ENCODE data around the gene SNX30. TPM values are rescaled to one million over a fixed set of nuclear protein-coding genes. Genes with fewer than 3 reads are reported as not detected.

The SNX30 gene
- total RNA-seq, 8 experiments from 2014 or later, result 9.8 to 22.5 (median 19.9) TPM

- no peak overlapping the region for H3K4me3 ChIP-seq
- ATAC-seq (replicated peaks in 6 of 8), result no peak
- no peaks in the 10 kb centered on the region for H3K4me1 ChIP-seq (replicated peaks in 1 of 2)
- WGBS, 10 experiments, result 69 to 94% (median 82%) methylated on average over 2 to 4 of the region's 4 CpGs; no CpG with 5 or more reads in 1 of the 10 experiments
- H3K27ac ChIP-seq, result no peak overlapping the region
- in situ Hi-C loops (cut with MboI; ENCODE audit: low pct_unique_long_range_greater_than_20kb in 2 of 9, low sequenced_read_pairs in 9 of 9, unreplicated experiment in 9 of 9), result no loop called here
These were observed 24.1 kb upstream of the SNX30 start for GRCh38 chr9:112726428-112726827.

- WGBS, 10 experiments, result 83 to 100% (median 88%) methylated on average over 1 to 2 of the region's 2 CpGs; no CpG with 5 or more reads in 3 of the 10 experiments
- in situ Hi-C loops (cut with MboI; ENCODE audit: low pct_unique_long_range_greater_than_20kb in 2 of 9, low sequenced_read_pairs in 9 of 9, unreplicated experiment in 9 of 9), result no loop called here
- no peak overlapping the region for H3K27ac ChIP-seq
- no peak for ATAC-seq (replicated peaks in 6 of 8)
- no peaks in the 10 kb centered on the region for H3K4me1 ChIP-seq (replicated peaks in 1 of 2)
- no peak overlapping the region for H3K4me3 ChIP-seq
These were observed 22.2 kb upstream of the SNX30 start for GRCh38 chr9:112728401-112728800.

- in situ Hi-C loops (cut with MboI; ENCODE audit: low pct_unique_long_range_greater_than_20kb in 2 of 9, low sequenced_read_pairs in 9 of 9, unreplicated experiment in 9 of 9), result no loop called here
- 58 to 100% (median 81%) methylated on average over 3 to 7 of the region's 7 CpGs; no CpG with 5 or more reads in 1 of the 10 experiments for WGBS, 10 experiments
- Histone ChIP-seq H3K4me3 (no peak overlapping the region), H3K27ac (no peak overlapping the region), H3K4me1 (replicated peaks in 1 of 2) (no peaks in the 10 kb centered on the region)
- no peak for ATAC-seq (replicated peaks in 6 of 8)
These were observed 18.6 kb upstream of the SNX30 start for GRCh38 chr9:112731971-112732370.

- in situ Hi-C loops (cut with MboI; ENCODE audit: low pct_unique_long_range_greater_than_20kb in 2 of 9, low sequenced_read_pairs in 9 of 9, unreplicated experiment in 9 of 9), result no loop called here
- no peak for ATAC-seq (replicated peaks in 6 of 8)
These were observed 15.7 kb upstream of the SNX30 start for GRCh38 chr9:112734892-112735291.

GRCh38 chr9:112743216-112743836 lies 7.2 kb upstream of the SNX30 start:
- H3K27ac ChIP-seq, result no peak overlapping the region
- ATAC-seq (replicated peaks in 6 of 8), result no peak
- in situ Hi-C loops (cut with MboI; ENCODE audit: low pct_unique_long_range_greater_than_20kb in 2 of 9, low sequenced_read_pairs in 9 of 9, unreplicated experiment in 9 of 9), result no loop called here
- H3K4me3 ChIP-seq, result no peak overlapping the region
- no peaks in the 10 kb centered on the region for H3K4me1 ChIP-seq (replicated peaks in 1 of 2)
- 0 to 82% (median 53%) methylated on average over 1 to 3 of the region's 3 CpGs; no CpG with 5 or more reads in 1 of the 10 experiments for WGBS, 10 experiments

More at GRCh38 chr9:112734892-112735291, 15.7 kb upstream of the SNX30 start:
- H3K27ac ChIP-seq, result no peak overlapping the region
- no peaks in the 10 kb centered on the region for H3K4me1 ChIP-seq (replicated peaks in 1 of 2)
- 32 to 100% (median 80%) methylated on average over 1 to 2 of the region's 2 CpGs; no CpG with 5 or more reads in 3 of the 10 experiments for WGBS, 10 experiments
- no peak overlapping the region for H3K4me3 ChIP-seq

- WGBS, 10 experiments, result 55 to 100% (median 75%) methylated on average over 1 to 4 of the region's 4 CpGs
- H3K27ac ChIP-seq, result no peak overlapping the region
- ATAC-seq (replicated peaks in 6 of 8), result no peak
- in situ Hi-C loops (cut with MboI; ENCODE audit: low pct_unique_long_range_greater_than_20kb in 2 of 9, low sequenced_read_pairs in 9 of 9, unreplicated experiment in 9 of 9), result no loop called here
- H3K4me1 ChIP-seq (replicated peaks in 1 of 2), result no peaks in the 10 kb centered on the region
- H3K4me3 ChIP-seq, result no peak overlapping the region
These were observed 6.4 kb upstream of the SNX30 start for GRCh38 chr9:112744177-112744576.

GRCh38 chr9:112747094-112747493 lies 3.5 kb upstream of the SNX30 start:
- ATAC-seq (replicated peaks in 6 of 8), result no peak
- in situ Hi-C loops (cut with MboI; ENCODE audit: low pct_unique_long_range_greater_than_20kb in 2 of 9, low sequenced_read_pairs in 9 of 9, unreplicated experiment in 9 of 9), result no loop called here
- Histone ChIP-seq H3K27ac (no peak overlapping the region), H3K4me1 (replicated peaks in 1 of 2) (peaks cover 6 to 7% of the 10 kb centered on the region in 2 donors), H3K4me3 (no peak overlapping the region)
- 0 to 100% (median 84%) methylated on average over 1 to 5 of the region's 7 CpGs; no CpG with 5 or more reads in 1 of the 10 experiments for WGBS, 10 experiments

- H3K4me3 ChIP-seq, result peak overlapping the region; percentile 59 to 84 (median 83)
- no CpG with 5 or more reads among the region's 50 CpGs for WGBS, 10 experiments
- in situ Hi-C loops (cut with MboI; ENCODE audit: low pct_unique_long_range_greater_than_20kb in 2 of 9, low sequenced_read_pairs in 9 of 9, unreplicated experiment in 9 of 9), result no loop called here
- H3K27ac ChIP-seq, result peak overlapping the region; percentile 62 to 78
- H3K4me1 ChIP-seq (replicated peaks in 1 of 2), result peaks cover 9 to 11% of the 10 kb centered on the region in 2 donors
- peak in 7 of 8 experiments; percentile 18 to 59 (median 50) for ATAC-seq (replicated peaks in 6 of 8)
These were observed 150 bp downstream of the SNX30 start for GRCh38 chr9:112750764-112751055.

- ATAC-seq (replicated peaks in 6 of 8), result peak; percentile 6 to 67 (median 63)
- in situ Hi-C loops (cut with MboI; ENCODE audit: low pct_unique_long_range_greater_than_20kb in 2 of 9, low sequenced_read_pairs in 9 of 9, unreplicated experiment in 9 of 9), result no loop called here
- peak overlapping the region; percentile 59 to 84 (median 83) for H3K4me3 ChIP-seq
- H3K27ac ChIP-seq, result peak overlapping the region; percentile 62 to 78
- 0 to 7% (median 0%) methylated on average over 1 to 16 of the region's 49 CpGs; no CpG with 5 or more reads in 4 of the 10 experiments for WGBS, 10 experiments
- H3K4me1 ChIP-seq (replicated peaks in 1 of 2), result peaks cover 9 to 11% of the 10 kb centered on the region in 2 donors
These were observed 666 bp downstream of the SNX30 start for GRCh38 chr9:112751056-112751795.

- no peak for ATAC-seq (replicated peaks in 6 of 8)
- Histone ChIP-seq H3K27ac (no peak overlapping the region), H3K4me1 (replicated peaks in 1 of 2) (peaks cover 9 to 11% of the 10 kb centered on the region in 2 donors), H3K4me3 (peak overlapping the region in 4 of 5 donors; percentile 67 to 84 (median 84))
- in situ Hi-C loops (cut with MboI; ENCODE audit: low pct_unique_long_range_greater_than_20kb in 2 of 9, low sequenced_read_pairs in 9 of 9, unreplicated experiment in 9 of 9), result no loop called here
- WGBS, 10 experiments, result 50 to 100% (median 92%) methylated on average over 1 to 5 of the region's 6 CpGs; no CpG with 5 or more reads in 2 of the 10 experiments
These were observed 2.0 kb downstream of the SNX30 start for GRCh38 chr9:112752334-112753125.

GRCh38 chr9:112753725-112754124 lies 3.2 kb downstream of the SNX30 start:
- 31 to 100% (median 100%) methylated on average over 1 to 2 of the region's 2 CpGs; no CpG with 5 or more reads in 5 of the 10 experiments for WGBS, 10 experiments
- no peak overlapping the region for H3K4me3 ChIP-seq
- in situ Hi-C loops (cut with MboI; ENCODE audit: low pct_unique_long_range_greater_than_20kb in 2 of 9, low sequenced_read_pairs in 9 of 9, unreplicated experiment in 9 of 9), result no loop called here
- H3K4me1 ChIP-seq (replicated peaks in 1 of 2), result peaks cover 9 to 11% of the 10 kb centered on the region in 2 donors
- ATAC-seq (replicated peaks in 6 of 8), result no peak
- no peak overlapping the region for H3K27ac ChIP-seq

GRCh38 chr9:112754578-112754977 lies 4.0 kb downstream of the SNX30 start:
- peak in 3 of 8 experiments; percentile 34 to 45 (median 36) for ATAC-seq (replicated peaks in 6 of 8)
- Histone ChIP-seq H3K4me1 (replicated peaks in 1 of 2) (peaks cover 8 to 9% of the 10 kb centered on the region in 2 donors), H3K27ac (no peak overlapping the region), H3K4me3 (no peak overlapping the region)
- whole genome bisulfite sequencing, 10 experiments, result 0 to 83% (median 66%) methylated on average over 1 to 3 of the region's 3 CpGs; no CpG with 5 or more reads in 2 of the 10 experiments
- in situ Hi-C loops (cut with MboI; ENCODE audit: low pct_unique_long_range_greater_than_20kb in 2 of 9, low sequenced_read_pairs in 9 of 9, unreplicated experiment in 9 of 9), result no loop called here

GRCh38 chr9:112755016-112755427 lies 4.5 kb downstream of the SNX30 start:
- no peak overlapping the region for H3K27ac ChIP-seq
- WGBS, 10 experiments, result 20 to 100% (median 74%) methylated on average over 1 to 5 of the region's 5 CpGs; no CpG with 5 or more reads in 2 of the 10 experiments

More at GRCh38 chr9:112755016-112755427, 4.5 kb downstream of the SNX30 start:
- Histone ChIP-seq H3K4me1 (replicated peaks in 1 of 2) (peaks cover 5 to 6% of the 10 kb centered on the region in 2 donors), H3K4me3 (no peak overlapping the region)
- peak in 2 of 8 experiments; percentile 3 for ATAC-seq (replicated peaks in 6 of 8)
- in situ Hi-C loops (cut with MboI; ENCODE audit: low pct_unique_long_range_greater_than_20kb in 2 of 9, low sequenced_read_pairs in 9 of 9, unreplicated experiment in 9 of 9), result no loop called here
